Measurements from ENCODE around the gene GATAD2B. TPM values are rescaled to one million over a fixed set of nuclear protein-coding genes. Genes with fewer than 3 reads are reported as not detected.

GATAD2B gene
- total RNA-seq, 1 experiment from 2014 or later: 46.9 TPM

DNA sequence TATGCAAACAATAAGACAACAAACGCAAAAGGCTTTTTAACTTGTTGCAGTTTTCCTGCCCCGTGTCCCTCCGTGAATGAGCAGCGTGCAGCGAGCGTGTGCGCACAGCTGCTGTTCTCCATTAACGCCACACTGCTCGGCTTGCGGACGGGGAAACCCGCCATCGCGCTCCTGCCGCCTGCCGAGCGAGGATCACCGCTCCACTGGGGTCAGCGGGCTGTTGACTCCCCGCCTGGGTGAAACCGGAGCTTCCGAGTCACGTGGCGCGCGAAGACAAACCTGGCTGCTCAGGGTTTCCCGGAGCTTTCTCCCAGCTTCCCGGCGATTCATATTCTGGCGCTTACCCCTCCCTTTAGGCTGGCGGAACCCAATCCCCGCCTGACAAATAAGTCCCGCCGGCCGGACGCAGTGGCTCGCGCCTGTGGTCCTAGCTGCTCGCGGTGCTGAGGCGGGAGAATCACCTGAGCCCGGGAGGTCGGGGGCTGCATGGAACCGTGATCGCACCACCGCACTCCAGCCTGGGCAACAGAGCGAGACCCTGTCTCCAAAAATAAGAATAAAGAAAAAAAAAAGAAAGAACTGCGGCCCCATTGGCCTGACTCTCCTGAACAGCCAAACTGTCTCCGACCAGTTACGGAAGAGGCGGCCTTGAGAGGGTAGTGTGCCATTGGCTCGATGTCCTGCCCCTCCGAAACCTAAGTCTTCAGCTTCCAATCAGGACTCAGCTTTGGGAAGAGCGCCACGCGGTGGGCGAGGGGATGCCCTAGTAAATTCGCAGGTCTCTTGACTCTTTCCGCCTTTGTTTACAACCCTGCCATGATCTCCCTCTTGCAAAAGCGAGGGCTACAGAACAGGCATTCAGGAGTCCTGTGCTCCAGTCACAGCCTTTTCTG lies 44.6 kb upstream of the GATAD2B start, which contains the start of gene CREB3L4 (continued):
- TF ChIP-seq PREB (CRISPR knock-in tag; IDR thresholded peaks at IDR 0.05; ENCODE audit: borderline replicate concordance): 0 out of 2 replicates have a peak, but pooled peaks have one; percentile 77
- TF ChIP-seq OVOL2 (CRISPR knock-in tag; IDR thresholded peaks at IDR 0.05; ENCODE audit: borderline replicate concordance): no peak
- TF ChIP-seq, protein P1, sequence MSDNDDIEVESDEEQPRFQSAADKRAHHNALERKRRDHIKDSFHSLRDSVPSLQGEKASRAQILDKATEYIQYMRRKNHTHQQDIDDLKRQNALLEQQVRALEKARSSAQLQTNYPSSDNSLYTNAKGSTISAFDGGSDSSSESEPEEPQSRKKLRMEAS (CRISPR knock-in tag; IDR thresholded peaks at IDR 0.05): peak; percentile 92; the same call in 1 of the 2 replicates
- no peak for TF ChIP-seq ERG (CRISPR knock-in tag; IDR thresholded peaks at IDR 0.05)
- TF ChIP-seq TP53 (CRISPR knock-in tag; IDR thresholded peaks at IDR 0.05): no peak
- TF ChIP-seq GABPB1 (CRISPR knock-in tag; IDR thresholded peaks at IDR 0.05): peak; percentile 65
- TF ChIP-seq CREB1 (CRISPR knock-in tag; IDR thresholded peaks at IDR 0.05): peak; percentile 64
- TF ChIP-seq E2F1 (CRISPR knock-in tag; IDR thresholded peaks at IDR 0.05): 0 out of 2 replicates have a peak, but pooled peaks have one; percentile 63
- TF ChIP-seq NFYB (CRISPR knock-in tag; conservative IDR thresholded peaks at IDR 0.05; ENCODE audit: low read depth): peak; percentile 96
- TF ChIP-seq ZNF317 (CRISPR knock-in tag; IDR thresholded peaks at IDR 0.05; ENCODE audit: borderline replicate concordance, low read depth): no peak
- peak; percentile 81; the same call in 1 of the 2 replicates for TF ChIP-seq CBFB (CRISPR knock-in tag; IDR thresholded peaks at IDR 0.05; ENCODE audit: low read depth)
- TF ChIP-seq ETV6 (CRISPR knock-in tag; IDR thresholded peaks at IDR 0.05): peak; percentile 90
- TF ChIP-seq GTF2I (CRISPR knock-in tag; conservative IDR thresholded peaks at IDR 0.05): peak; percentile 97
- TF ChIP-seq ZNF219 (CRISPR knock-in tag; IDR thresholded peaks at IDR 0.05; ENCODE audit: borderline replicate concordance): no peak
- TF ChIP-seq, protein P2, sequence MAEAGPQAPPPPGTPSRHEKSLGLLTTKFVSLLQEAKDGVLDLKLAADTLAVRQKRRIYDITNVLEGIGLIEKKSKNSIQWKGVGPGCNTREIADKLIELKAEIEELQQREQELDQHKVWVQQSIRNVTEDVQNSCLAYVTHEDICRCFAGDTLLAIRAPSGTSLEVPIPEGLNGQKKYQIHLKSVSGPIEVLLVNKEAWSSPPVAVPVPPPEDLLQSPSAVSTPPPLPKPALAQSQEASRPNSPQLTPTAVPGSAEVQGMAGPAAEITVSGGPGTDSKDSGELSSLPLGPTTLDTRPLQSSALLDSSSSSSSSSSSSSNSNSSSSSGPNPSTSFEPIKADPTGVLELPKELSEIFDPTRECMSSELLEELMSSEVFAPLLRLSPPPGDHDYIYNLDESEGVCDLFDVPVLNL (CRISPR knock-in tag; IDR thresholded peaks at IDR 0.05; ENCODE audit: borderline replicate concordance, low read depth): peak; percentile 13; the same call in 1 of the 2 replicates
- TF ChIP-seq, protein P3, sequence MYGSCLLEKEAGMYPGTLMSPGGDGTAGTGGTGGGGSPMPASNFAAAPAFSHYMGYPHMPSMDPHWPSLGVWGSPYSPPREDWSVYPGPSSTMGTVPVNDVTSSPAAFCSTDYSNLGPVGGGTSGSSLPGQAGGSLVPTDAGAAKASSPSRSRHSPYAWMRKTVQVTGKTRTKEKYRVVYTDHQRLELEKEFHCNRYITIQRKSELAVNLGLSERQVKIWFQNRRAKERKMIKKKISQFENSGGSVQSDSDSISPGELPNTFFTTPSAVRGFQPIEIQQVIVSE (CRISPR knock-in tag; IDR thresholded peaks at IDR 0.05; ENCODE audit: borderline replicate concordance): no peak
- TF ChIP-seq EMX1 (CRISPR knock-in tag; IDR thresholded peaks at IDR 0.05): no peak
- no peak for TF ChIP-seq IRF2 (CRISPR knock-in tag; IDR thresholded peaks at IDR 0.05; ENCODE audit: borderline replicate concordance, low read depth)
- TF ChIP-seq, protein P4, sequence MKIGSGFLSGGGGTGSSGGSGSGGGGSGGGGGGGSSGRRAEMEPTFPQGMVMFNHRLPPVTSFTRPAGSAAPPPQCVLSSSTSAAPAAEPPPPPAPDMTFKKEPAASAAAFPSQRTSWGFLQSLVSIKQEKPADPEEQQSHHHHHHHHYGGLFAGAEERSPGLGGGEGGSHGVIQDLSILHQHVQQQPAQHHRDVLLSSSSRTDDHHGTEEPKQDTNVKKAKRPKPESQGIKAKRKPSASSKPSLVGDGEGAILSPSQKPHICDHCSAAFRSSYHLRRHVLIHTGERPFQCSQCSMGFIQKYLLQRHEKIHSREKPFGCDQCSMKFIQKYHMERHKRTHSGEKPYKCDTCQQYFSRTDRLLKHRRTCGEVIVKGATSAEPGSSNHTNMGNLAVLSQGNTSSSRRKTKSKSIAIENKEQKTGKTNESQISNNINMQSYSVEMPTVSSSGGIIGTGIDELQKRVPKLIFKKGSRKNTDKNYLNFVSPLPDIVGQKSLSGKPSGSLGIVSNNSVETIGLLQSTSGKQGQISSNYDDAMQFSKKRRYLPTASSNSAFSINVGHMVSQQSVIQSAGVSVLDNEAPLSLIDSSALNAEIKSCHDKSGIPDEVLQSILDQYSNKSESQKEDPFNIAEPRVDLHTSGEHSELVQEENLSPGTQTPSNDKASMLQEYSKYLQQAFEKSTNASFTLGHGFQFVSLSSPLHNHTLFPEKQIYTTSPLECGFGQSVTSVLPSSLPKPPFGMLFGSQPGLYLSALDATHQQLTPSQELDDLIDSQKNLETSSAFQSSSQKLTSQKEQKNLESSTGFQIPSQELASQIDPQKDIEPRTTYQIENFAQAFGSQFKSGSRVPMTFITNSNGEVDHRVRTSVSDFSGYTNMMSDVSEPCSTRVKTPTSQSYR (CRISPR knock-in tag; IDR thresholded peaks at IDR 0.05): peak; percentile 85; the same call in 1 of the 2 replicates
- TF ChIP-seq ATF2 (CRISPR knock-in tag; IDR thresholded peaks at IDR 0.05; ENCODE audit: borderline replicate concordance, low read depth): no peak
- TF ChIP-seq RORB (CRISPR knock-in tag; IDR thresholded peaks at IDR 0.05): no peak
- TF ChIP-seq ZNF423 (CRISPR knock-in tag; IDR thresholded peaks at IDR 0.05): peak; percentile 34; the same call in 1 of the 2 replicates
- TF ChIP-seq NR3C1 (CRISPR knock-in tag; conservative IDR thresholded peaks at IDR 0.05; ENCODE audit: low read depth): 0 out of 2 replicates have a peak, but pooled peaks have one; percentile 66
- no peak for TF ChIP-seq PRDM15 (CRISPR knock-in tag; IDR thresholded peaks at IDR 0.05)

Measured in WTC11 (cell line).